NCI-H460 (cell line): ENCODE data around the gene CANT1. TPM values are rescaled to one million over a fixed set of nuclear protein-coding genes. Genes with fewer than 3 reads are reported as not detected.
"Not testable (repeated sequence)": the region's sequence is repeated elsewhere in the genome, so short reads cannot be mapped to it uniquely, and the experiment has no call there.

Experiments
- DNase-seq: peaks from one replicate; pipeline ENCODE4 v3.0.0-alpha.2; 2016; ENCODE audit warnings: low read depth; ENCODE audit errors: extremely low read depth
- total RNA-seq: library from RNA; depleted of rRNA; stranded (reverse); fragments of >200 nt; shearing (Covaris generic); gene quantifications from 2 replicates; pipeline ENCODE4 v1.2.3, GENCODE V29; 2014

CANT1 gene
- total RNA-seq, 1 experiment from 2014 or later, result 36.1 TPM

DNA sequence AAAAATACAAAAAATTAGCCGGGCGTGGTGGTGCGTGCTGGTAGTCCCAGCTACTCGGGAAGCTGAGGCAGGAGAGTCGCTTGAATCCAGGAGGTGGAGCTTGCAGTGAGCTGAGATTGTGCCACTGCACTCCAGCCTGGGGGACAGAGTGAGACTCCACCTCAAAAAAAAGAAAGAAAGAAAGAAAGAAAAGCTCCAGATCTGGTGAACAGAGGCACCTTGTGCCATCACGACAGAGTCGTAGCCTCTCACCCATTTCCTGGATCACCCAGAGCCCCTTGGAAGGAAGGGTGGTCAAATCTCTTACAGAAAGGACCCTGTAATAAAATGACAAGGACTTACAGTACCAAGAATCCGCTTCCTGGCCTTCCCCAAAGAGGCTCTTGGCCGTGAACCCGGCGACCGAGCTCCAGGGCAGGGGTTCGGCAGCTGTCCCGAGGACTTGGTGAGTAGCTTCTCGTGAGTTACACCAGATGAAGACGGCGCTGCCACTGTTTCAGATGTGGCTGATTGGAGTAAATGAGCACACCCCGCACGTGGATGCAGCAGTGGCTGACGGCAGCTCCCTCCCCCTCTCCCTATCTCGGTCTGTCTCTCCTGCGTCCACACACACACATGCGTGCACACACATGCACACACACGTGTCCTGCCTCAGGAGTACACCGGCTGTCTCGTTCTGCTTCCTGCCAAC, 43.3 kb downstream of the CANT1 start:
- DNase-seq, result no peak

- DNase-seq, result no peak
These were observed 44.1 kb downstream of the CANT1 start for GRCh38 chr17:78965491-78965924.

GRCh38 chr17:78963378-78963777, 46.2 kb downstream of the CANT1 start:
- no peak for DNase-seq

DNA sequence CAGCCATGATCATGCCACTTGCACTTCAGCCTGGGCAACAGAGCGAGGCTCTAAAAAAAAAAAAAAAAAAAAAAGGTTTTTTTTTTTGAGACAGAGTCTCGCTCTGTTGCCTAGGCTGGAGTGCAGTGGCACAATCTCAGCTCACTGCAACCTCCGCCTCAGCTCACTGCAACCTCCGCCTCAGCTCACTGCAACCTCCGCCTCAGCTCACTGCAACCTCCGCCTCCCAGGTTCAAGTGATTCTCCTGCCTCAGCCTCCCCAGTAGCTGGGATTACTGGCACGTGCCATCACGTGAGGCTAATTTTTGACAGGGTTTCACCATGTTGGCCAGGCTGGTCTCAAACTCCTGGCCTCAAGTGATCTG, 46.6 kb downstream of the CANT1 start:
- DNase-seq, result not testable (repeated sequence)

DNA sequence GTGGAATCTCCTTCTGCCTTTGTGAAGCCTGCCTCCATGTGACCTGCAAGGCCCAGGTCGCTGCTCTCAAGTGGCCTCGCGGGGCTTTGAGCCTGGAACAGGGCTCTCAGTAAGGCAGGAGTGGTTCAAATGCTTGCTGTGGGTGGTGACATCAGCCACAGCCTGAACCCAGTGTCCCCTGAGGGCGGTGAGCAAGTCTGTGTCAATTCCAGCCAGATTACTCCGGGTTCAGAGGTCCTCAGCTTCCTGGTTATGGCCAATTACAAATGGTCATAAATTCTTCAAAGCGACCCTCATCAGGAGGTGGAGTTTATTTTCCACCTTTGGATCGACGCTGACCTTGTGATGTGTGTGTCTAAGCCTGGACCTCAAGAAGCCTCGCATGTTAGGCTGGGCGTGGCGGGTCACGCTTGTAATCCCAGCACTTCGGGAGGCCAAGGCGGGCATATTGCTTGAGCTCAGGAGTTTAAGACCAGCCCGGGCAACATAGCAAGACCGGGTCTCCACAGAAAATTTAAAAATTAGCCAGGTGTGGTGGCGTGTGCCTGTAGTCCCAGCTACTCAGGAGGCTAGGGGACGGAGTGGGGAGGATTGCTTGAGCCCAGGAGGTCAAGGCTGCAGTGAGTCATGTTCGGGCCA, 47.1 kb downstream of the CANT1 start:
- DNase-seq, result no peak

DNA sequence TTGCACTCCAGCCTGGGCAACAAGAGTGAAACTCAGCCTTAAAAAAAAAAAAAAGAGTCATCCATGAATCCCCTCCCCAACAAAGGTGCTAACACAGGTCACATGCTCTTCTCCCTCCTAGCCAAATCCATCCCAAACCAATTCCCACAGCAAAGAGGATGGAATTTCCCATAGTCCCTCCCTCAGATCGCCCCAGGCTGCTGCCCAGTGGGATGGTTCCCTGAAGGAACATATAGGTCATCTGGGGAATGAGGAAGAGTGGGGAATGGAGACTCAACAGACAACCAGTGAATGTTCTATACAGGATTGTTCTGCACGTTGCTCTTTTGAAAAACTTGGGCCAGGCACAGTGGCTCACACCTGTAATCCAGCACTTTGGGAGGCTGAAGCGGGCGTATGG, 48.0 kb downstream of the CANT1 start:
- DNase-seq, result no peak

GRCh38 chr17:78960928-78961327, 48.6 kb downstream of the CANT1 start:
- DNase-seq, result no peak

- DNase-seq, result no peak
These were observed 49.8 kb downstream of the CANT1 start for GRCh38 chr17:78959803-78960202.

- no peak for DNase-seq
These were observed 50.9 kb downstream of the CANT1 start for GRCh38 chr17:78958641-78959127.

DNA sequence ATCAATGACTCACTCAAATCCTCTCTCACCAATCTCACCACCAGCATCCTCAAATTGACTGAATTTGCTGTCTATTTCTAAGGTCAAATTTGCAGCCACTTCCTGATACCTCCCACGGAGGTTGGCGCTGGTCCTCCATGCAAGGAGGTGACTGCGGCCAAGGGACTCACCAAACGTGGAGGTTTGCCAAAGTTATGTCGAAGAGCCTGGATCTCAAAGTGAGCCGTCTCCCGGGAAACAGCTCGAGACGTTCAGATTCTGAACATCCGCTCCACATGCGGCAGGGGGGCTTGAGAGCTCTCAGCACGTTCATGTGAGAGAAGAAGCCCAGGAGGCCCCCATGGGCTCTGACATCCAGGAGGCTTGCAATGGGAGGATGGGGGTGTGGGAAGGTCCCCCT, 52.4 kb downstream of the CANT1 start:
- no peak for DNase-seq

DNA sequence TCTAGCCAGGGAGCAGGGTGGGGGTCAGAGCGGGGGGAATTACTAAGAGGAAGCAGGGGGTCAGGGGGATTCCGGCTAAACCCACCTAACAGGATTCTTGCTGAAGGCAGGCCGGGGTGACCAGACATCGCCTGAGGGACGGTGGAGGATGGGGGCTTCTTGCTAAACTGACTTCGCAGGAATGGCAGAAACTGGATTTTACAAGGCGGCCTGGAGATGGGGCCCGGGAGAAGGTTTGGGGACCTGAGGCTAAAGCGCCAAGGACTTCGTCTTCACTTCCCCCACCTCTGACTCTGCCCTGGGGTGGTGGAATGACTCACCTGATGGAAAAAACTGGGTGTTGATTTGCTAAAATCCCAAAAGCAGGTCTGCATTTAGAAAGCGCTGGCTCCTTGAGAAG, 53.3 kb downstream of the CANT1 start:
- DNase-seq, result no peak

- DNase-seq, result no peak
These were observed 54.9 kb downstream of the CANT1 start for GRCh38 chr17:78954684-78955083.

- DNase-seq, result no peak
These were observed 55.9 kb downstream of the CANT1 start for GRCh38 chr17:78953356-78954350.

- DNase-seq, result no peak
These were observed 56.9 kb downstream of the CANT1 start for GRCh38 chr17:78952706-78953105.

DNA sequence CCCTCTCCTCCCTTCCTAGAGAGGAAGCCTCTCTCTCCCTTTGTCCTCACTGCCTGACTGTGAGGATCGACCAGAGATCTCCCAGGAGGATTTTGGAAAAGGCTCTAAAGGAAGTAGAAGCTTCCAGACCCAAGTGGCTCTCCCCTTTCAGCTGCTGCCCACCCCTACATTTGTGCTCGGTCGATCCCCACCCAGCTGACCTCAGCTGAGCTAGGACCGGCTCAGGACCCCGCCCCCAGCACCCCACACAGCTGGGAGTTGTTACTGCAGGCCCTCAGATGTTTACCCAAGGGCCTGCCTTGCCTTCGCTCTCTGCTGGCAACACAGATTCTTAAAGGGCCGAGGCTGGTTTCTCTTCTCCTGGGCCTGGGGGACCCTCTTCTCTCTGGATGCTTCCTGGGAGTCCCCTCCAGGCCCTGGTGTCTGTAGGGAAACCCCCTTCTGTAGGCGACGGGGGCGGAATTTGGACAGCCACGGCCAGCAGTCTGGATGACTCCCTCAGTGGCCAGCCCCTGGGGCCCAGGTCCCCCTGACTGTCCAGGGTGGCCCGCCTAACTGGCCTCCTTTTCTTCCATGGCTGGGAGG, 57.5 kb downstream of the CANT1 start:
- DNase-seq, result no peak

DNA sequence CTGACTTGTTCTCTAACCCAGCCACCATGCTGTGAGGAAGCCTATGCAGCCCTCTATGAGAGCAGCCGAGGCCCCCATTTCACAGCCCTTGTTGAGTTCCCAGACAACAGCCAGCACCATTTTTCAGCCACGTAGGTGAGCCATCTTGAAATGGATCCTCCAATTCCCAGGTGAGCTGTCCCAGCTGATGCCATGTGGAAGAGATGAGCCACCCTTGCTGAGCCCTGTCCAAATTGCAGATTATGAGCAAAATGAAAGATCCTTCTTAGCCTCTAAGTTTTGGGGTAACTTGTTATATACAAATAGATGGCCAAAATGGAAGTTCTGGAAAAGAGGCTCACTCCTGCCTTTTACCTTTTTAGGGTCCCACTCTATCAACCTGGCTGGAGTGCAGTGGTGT, 58.7 kb downstream of the CANT1 start:
- DNase-seq, result no peak

- DNase-seq, result no peak
These were observed 62.1 kb downstream of the CANT1 start for GRCh38 chr17:78947235-78948149.

DNA sequence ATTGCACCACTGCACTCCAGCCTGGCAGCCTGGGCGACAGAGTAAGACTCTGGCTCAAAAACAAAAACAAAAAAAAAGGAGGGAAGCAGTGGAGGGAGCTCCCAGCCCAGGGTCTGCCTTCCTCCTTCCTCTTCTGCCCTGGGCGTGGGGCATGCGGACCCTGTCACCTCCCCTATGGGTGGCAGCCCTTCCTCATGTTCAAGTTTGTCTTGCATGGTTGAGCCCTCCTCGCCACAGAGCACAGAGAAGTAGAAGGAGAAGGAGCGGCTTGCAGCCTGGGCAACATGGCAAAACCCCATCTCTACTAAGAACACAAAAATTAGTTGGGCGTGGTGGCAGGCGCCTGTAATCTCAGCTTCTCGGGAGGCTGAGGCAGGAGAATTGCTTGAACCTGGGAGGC, 62.9 kb downstream of the CANT1 start:
- DNase-seq, result no peak

GRCh38 chr17:78946131-78946530, 63.4 kb downstream of the CANT1 start:
- DNase-seq, result no peak

- not testable (repeated sequence) for DNase-seq
These were observed 64.1 kb downstream of the CANT1 start for GRCh38 chr17:78945455-78945854.
